NCI-H1694 treated with DMSO at 0.1 percent for 48 hours (cell line): ENCODE measurements around the gene AK8.

Experiments
- DNase-seq: peaks from one replicate; lab custom pipeline; 2025; lab: John Stamatoyannopoulos, UW

The AK8 gene

GRCh38 chr9:132887181-132888120 is 9.4 kb upstream of the AK8 start:
- no peak for DNase-seq

DNA sequence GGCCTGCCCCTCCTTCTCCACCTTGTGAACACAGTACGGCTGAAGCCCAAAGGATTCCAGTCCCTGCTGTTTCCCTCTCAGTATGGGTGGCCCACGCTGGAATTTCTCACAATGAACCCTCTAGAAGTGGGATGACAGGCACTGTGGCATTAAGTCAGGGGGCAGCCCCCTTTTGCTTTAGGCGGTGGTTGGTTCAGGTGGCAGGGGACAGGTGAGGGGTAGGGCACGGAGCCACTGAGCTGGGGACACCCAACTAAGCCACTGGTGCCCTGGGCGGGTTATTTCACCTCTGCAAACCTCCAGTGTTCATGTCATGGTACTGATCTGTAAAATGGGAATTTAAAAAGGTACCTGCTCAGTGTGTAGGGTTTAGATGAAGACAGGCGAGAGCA is 8.2 kb upstream of the AK8 start:
- no peak for DNase-seq

DNA sequence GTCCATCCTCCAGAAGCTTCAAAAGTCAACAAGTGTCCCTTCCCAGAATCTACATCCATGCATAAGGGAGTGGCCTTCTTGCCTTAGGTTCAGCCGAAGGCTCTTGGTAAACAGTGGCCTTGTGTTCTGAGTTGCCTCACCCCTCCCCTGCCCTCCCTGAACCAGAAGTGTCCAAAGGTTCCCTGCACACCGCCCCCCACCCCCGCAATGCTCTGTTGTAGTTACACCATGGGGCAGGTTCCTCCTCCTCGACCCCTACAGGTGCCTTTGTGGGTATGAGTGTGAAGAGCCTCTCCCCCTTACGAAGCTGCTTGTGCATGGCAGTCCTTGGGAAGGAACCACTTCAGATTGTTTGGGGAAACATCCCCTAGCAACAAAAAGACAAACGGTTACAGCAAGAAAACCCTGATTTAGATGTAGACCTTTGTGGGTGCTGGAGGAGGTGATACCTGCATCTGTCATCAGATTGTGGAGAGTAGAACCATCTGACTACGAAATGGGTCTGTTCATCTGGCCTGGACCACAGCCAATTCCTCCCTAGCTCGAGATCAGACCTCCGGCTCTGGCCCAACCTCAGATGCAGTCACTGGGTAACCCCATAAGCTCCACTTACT is 7.7 kb upstream of the AK8 start:
- DNase-seq: no peak

DNA sequence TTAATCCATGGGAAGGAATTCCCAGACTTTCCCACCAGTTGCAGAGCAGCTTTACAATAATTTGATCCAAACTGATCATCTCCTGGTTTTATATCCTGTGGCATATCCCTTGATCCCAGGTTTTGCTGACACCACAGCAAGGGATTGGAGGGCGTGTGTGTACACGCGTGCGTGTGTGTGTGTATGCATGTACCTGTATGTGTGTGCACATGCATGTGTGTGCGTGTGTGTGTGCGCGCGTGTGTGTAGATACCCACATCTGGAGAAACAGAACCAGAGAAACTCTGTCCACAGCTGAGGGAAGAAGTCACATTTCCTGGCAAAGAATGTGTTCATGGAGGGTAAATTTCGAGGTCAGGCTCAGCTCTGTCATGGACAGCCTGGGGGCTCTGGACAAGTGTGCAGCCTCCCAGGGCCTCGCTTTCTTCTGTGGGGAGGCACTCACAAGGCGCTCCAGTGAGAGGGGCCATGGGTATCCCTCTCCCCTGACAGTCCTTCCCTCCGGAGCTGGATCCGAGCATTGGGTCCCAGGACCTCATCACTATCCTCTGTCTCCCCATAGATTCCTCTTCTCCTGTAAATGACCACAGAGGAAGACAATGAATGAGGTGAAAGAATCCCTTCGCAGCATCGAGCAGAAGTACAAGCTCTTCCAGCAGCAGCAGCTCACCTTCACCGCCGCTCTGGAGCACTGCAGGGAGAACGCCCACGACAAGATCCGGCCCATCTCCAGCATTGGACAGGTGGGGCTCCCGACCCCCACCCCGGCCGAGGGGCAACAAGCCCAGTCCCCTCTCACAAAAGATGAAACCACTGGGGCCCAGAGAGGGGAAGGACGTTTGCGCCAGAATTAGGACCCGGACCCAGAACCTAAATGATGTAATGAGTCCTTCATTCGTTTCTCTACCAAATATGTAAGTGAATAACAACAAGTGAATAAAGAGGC is 5.5 kb upstream of the AK8 start:
- DNase-seq: no peak

- DNase-seq: no peak
Observed at GRCh38 chr9:132882616-132883015, 4.5 kb upstream of the AK8 start.

GRCh38 chr9:132881826-132882225 is 3.7 kb upstream of the AK8 start:
- DNase-seq: no peak

DNA sequence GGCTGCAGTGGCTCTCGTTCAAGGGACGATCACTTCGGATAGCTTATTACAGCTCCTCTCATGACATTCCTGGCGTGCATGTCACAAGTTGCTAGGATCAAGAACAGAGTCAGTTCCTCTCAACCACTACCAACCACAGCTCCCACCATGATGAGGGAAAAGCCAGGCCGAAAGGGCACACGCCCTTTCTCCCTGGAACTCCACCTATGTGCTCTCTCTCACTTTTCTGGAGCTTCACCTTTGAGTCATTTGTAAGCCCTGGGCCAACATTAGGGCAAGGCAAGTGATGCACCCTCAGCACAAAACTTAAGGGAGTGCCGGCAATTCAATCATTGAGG is 2.2 kb upstream of the AK8 start:
- DNase-seq: no peak

DNA sequence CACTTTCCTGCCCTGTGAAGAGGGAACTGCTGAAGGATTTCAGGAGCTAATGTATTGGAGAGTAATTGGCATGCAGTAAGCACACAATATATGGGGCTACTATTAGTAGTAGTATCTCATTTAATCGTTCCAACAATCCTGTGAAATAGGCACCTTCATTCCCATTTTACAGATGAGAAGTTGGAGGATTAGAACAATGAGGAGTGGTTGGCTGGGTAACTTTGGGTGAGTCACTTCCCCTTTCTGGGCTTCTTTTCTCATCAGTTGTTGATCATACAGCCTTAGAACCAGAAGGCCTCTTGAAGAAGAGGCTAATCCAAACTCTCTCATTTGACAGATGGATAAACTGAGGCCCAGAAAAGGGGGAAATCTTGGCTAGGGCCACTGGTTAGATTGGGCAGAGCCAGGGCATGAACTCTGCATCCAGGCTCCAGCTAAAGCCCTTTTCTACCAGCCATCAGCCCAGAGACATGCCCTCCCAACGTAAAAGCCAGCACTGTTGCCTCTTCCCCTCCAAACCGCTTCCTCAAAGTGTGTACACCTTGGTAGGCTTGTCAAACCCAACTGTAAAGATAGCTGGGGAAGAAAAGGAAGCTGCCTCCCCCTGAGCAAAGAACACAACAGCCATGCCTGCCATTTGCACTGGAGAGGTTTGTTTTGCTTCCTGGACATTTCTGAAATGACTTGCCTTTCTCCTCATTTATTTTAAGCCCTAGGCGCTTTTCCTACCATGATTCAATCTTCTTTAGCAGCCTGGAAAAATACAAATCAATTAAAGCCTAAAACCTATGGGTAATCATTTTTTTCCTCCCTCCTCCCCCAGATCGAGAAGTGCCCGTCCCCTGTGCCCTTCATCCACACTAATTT is 1.6 kb upstream of the AK8 start:
- no peak for DNase-seq

DNA sequence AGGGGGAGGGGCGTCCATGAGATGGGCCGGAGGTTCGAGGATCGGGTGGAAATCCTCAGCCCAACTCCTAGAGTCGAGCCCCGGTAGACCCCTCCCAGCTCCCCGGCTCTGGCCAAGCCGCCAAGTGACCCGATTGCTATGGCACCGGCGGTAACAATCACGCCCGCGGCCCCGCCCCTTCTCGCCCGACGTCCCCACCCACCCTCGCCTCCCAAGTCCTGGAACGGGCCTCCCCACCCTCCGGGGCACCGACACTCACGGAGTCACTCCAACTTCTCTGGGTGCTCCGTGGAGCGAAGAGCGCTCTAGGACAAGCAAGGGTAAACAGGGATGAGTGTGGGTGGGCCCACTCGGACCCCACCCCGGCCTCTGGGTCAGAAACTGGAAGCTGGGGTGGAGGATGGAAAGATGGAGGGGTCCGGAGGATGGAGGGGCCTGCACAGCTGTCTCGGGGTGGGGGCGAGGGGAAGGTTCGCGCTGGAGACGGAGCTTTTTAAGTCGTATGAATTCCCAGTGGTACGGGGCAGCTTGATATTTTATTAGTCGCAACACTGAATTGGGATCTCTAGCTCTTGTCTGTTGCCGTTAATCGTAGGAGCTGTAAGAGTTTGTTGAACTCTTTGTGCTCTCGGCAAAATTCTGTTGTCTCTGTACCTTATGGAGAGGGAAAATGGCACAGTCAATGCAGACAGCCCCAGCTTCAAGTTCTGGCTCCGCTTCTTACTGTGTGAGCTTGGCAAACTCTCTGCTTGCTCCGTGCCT is 792 bp upstream of the AK8 start, which contains the start of gene SPACA9:
SPACA9 (plus strand) TSS at position 204 of the 762 bp plus-strand sequence. CDS start 5,050 bp downstream, outside the sequence.
- DNase-seq: no peak

- no peak for DNase-seq
Observed at GRCh38 chr9:132877458-132877823, 643 bp downstream of the AK8 start.

DNA sequence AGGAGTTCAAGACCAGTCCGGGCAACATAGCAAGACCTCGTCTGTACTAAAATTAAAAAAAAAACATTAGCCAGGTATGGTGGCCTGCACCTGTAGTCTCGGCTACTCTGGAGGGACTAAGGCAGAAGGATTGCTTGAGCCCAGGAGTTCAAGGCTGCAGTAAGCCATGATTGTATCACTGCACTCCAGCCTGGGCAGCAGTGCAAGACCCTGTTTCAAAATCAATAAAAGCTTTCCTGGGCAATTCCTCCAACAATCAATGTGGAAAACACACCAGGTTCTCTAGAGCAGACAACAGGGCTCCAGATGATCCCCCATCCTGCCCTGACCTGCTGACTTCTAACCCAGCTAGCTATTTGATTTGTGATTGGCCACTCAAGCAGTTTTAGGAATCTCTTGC is 1.2 kb downstream of the AK8 start:
- DNase-seq: no peak

DNA sequence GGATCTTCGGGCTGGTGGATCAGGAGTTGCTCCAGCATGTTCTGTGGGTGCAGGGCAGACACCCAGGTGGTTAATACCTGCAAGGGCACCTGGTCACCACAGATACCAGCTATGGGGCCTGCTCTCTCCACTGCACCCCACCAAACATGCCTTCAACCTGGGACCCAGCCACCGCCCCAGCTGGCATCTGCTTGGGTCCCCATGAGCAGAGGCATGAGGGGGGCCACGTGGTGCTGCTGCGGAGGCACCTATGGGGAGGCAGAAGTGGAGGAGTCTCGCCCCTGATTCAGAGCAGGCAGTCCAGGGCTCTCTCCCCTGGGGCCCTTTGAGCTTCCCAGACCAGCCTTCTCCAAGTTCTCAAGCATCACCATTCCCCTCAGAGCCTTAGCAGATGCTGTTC is 2.9 kb downstream of the AK8 start:
- no peak for DNase-seq

- DNase-seq: no peak
Observed at GRCh38 chr9:132873403-132873802, 4.7 kb downstream of the AK8 start.

- no peak for DNase-seq
Observed at GRCh38 chr9:132869266-132869665, 8.8 kb downstream of the AK8 start.

- no peak for DNase-seq
Observed at GRCh38 chr9:132866898-132867297, 11.2 kb downstream of the AK8 start.

- no peak for DNase-seq
Observed at GRCh38 chr9:132864691-132865090, 13.4 kb downstream of the AK8 start.

DNA sequence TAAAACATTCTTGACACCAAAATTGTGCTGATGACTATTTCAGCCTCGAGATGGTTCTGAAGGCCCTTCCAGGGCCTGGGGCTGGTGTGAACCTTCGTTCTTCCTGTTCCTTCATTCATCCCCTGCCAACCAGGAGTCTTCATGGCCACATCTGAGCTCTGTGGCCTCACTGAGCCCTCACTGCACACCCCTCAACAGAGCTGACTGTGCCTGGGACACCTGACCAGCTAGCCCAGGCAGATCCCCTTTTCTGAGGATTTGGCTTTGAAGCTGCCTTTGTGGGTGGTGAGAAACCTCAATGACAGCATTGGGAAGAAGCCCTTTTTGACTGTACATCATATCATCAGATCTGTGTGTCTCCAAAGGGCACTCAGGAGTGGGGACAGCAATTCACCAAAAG is 13.8 kb downstream of the AK8 start:
- DNase-seq: no peak

DNA sequence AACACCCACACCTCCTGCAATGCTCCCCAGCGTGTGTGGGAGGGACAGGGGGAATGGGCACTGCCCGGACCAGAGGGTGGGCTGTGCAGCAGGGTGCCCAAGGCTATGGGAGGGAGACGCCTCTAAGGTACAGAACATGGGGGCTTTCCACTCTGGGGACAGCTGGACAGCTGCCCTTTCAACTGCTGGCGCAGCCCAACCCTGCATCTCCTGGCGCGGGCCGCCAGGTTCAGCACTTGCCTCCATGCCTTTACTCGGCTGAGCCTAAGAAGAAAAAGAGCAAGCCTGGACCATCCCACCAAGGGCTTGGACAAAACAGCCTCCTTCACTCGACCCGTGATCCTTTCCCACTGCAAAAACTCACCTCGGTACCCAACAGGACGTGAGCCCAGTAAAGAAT is 15.0 kb downstream of the AK8 start:
- no peak for DNase-seq

GRCh38 chr9:132862533-132862932 is 15.6 kb downstream of the AK8 start:
- DNase-seq: no peak

- no peak for DNase-seq
Observed at GRCh38 chr9:132861666-132862065, 16.4 kb downstream of the AK8 start.

- no peak for DNase-seq
Observed at GRCh38 chr9:132858751-132859150, 19.3 kb downstream of the AK8 start.
